ENCODE data around the gene MEIKIN. TPM values are rescaled to one million over a fixed set of nuclear protein-coding genes. Genes with fewer than 3 reads are reported as not detected.

The MEIKIN gene
- total and polyA plus RNA-seq, 2 of the 8 experiments (the other 6 are each of a cell fraction or from before 2014, with no cell fraction given), result not detected

GRCh38 chr5:131783357-131783756 is 162.1 kb downstream of the MEIKIN start (continued):
- no peak for TF ChIP-seq TCF12 (IDR thresholded peaks at IDR 0.05; ENCODE audit: low read depth, low read length)
- TF ChIP-seq PHF8 (conservative IDR thresholded peaks at IDR 0.05; ENCODE audit: low read depth, low read length), result no peak
- TF ChIP-seq CTCF (IDR thresholded peaks at IDR 0.05; ENCODE audit: control extremely low read depth in 1 of 3, insufficient read depth in 1 of 3, low read depth in 1 of 3, low read length in 3 of 3), result no peak
- no peak for TF ChIP-seq TAF1 (IDR thresholded peaks at IDR 0.05; ENCODE audit: low read depth, low read length)
- TF ChIP-seq CBX8 (IDR thresholded peaks at IDR 0.05; ENCODE audit: borderline replicate concordance, low read depth, low read length), result no peak
- TF ChIP-seq SUZ12 (IDR thresholded peaks at IDR 0.05; ENCODE audit: low read length), result no peak
